ENCODE measurements around the gene ZNF786.
"Not testable (repeated sequence)": the region's sequence is repeated elsewhere in the genome, so short reads cannot be mapped to it uniquely, and the experiment has no call there.

The ZNF786 gene

DNA sequence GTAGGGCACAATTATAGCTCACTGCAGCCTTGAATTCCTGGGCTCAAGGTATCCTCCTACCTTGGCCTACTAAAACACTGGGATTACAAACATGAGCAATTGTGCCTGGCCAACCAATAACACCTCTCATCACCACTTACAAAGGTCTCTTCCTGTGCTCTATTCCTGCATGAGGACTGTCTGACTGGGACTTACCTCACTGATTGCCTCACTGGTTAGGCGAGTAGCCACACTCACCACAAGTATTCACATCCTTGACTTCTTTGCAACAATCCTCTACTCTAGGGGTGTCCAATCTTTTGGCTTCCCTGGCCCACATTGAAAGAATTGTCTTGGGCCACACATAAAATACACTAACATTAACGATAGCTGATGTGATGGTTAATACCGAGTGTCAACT, 39.6 kb downstream of the ZNF786 start:
- Histone ChIP-seq H3K27me3 (ENCODE audit: control insufficient read depth, insufficient read depth, low read length) (no peaks in the 10 kb centered on the region), H3K4me1 (ENCODE audit: control insufficient read depth, low read depth, low read length) (no peaks in the 10 kb centered on the region), H3K9me3 (ENCODE audit: control insufficient read depth, low read depth, low read length) (no peaks in the 10 kb centered on the region), H3K27ac (ENCODE audit: low read length) (no peak overlapping the region), H3K4me3 (ENCODE audit: low read length) (no peak overlapping the region), H3K9ac (ENCODE audit: low read length) (no peak overlapping the region), H3K36me3 (ENCODE audit: control insufficient read depth, low read depth, low read length) (no peaks in the 10 kb centered on the region)

DNA sequence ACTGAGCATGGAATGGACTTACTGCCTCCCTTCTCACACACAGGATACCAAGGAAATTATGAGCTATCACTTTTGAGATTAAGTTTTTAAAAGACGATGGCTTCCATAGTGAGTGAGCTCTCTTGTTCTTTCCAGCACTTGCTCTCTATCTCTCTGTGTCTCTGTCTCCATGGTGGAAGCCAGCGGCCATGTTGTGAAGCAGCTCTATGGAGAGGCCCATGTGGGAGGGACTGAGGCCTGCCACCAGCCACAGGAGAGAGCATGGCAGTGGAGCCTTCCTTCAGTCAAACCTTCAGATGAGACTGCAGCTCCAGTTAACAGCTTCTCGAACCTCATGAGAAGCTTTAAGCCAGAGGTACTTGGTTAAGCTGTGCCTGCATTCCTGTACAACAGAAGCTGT, 41.7 kb downstream of the ZNF786 start:
- Histone ChIP-seq H3K9ac (ENCODE audit: low read length) (no peak overlapping the region), H3K4me1 (ENCODE audit: control insufficient read depth, low read depth, low read length) (no peaks in the 10 kb centered on the region), H3K27ac (ENCODE audit: low read length) (no peak overlapping the region), H3K27me3 (ENCODE audit: control insufficient read depth, insufficient read depth, low read length) (no peaks in the 10 kb centered on the region), H3K4me3 (ENCODE audit: low read length) (no peak overlapping the region), H3K36me3 (ENCODE audit: control insufficient read depth, low read depth, low read length) (no peaks in the 10 kb centered on the region), H3K9me3 (ENCODE audit: control insufficient read depth, low read depth, low read length) (no peaks in the 10 kb centered on the region)

DNA sequence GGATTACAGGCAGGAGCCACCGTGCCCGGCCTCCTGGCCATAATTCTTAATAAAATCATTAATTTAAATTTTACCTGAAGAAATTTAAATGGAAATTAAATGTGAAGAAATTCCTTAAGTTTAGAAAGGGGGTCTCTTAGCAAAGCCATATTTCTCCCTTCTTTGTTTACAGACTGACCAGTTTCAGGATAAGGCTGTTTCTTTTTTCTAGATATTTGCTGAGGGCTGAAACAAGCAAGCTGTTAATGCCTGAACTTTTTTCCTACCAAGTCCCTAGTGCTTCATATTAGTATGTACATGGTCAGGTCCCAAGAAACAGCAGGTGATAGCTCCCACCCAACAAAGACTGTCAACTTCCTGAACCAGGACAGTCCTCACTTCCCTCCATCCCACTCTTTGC, 44.1 kb downstream of the ZNF786 start:
- H3K27ac ChIP-seq (ENCODE audit: low read length): no peak overlapping the region
- H3K9me3 ChIP-seq (ENCODE audit: control insufficient read depth, low read depth, low read length): no peaks in the 10 kb centered on the region
- no peak overlapping the region for H3K9ac ChIP-seq (ENCODE audit: low read length)
- H3K27me3 ChIP-seq (ENCODE audit: control insufficient read depth, insufficient read depth, low read length): no peaks in the 10 kb centered on the region
- no peaks in the 10 kb centered on the region for H3K4me1 ChIP-seq (ENCODE audit: control insufficient read depth, low read depth, low read length)
- H3K36me3 ChIP-seq (ENCODE audit: control insufficient read depth, low read depth, low read length): no peaks in the 10 kb centered on the region
- H3K4me3 ChIP-seq (ENCODE audit: low read length): no peak overlapping the region

DNA sequence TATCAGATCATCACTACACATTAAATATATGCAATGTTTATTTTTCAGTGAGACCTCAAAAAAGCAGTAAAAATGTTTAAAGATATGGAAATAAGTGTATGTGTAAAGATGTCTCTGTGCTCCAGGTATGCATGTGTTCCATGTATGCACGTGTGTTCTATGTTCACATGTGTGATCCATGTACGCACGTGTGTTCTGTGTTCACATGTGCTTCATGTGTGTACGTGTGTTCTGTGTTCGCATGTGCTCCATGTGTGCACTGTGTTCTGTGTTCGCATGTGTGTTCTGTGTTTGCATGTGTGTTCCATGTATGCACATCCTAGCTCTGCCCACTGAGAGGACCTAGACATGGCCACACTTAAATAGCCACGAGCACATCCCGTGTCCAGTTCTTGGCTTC, 46.6 kb downstream of the ZNF786 start:
- no peaks in the 10 kb centered on the region for H3K4me1 ChIP-seq (ENCODE audit: control insufficient read depth, low read depth, low read length)
- no peak overlapping the region for H3K27ac ChIP-seq (ENCODE audit: low read length)
- H3K27me3 ChIP-seq (ENCODE audit: control insufficient read depth, insufficient read depth, low read length): no peaks in the 10 kb centered on the region
- no peak overlapping the region for H3K9ac ChIP-seq (ENCODE audit: low read length)
- no peak overlapping the region for H3K4me3 ChIP-seq (ENCODE audit: low read length)
- H3K9me3 ChIP-seq (ENCODE audit: control insufficient read depth, low read depth, low read length): no peaks in the 10 kb centered on the region
- no peaks in the 10 kb centered on the region for H3K36me3 ChIP-seq (ENCODE audit: control insufficient read depth, low read depth, low read length)

DNA sequence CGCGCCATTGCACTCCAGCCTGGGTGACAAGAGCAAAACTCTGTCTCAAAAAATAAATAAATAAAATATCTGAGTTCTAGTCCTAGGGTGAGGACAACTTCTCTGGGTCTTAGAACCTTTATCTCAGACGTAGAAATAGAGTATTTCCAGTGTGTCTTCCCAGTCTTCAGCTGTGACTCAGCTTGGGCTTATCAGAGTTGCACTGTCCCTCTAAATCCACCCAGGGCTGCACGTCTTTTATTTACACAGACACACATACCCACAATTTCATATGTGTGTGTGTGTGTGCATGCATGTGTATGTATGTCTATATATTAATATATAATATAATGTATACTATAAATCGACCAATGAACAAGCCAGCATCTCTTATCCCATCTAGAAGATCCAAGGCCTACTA, 49.2 kb downstream of the ZNF786 start:
- Histone ChIP-seq H3K9ac (ENCODE audit: low read length) (no peak overlapping the region), H3K27ac (ENCODE audit: low read length) (no peak overlapping the region), H3K36me3 (ENCODE audit: control insufficient read depth, low read depth, low read length) (no peaks in the 10 kb centered on the region), H3K9me3 (ENCODE audit: control insufficient read depth, low read depth, low read length) (no peaks in the 10 kb centered on the region), H3K4me3 (ENCODE audit: low read length) (no peak overlapping the region), H3K4me1 (ENCODE audit: control insufficient read depth, low read depth, low read length) (no peaks in the 10 kb centered on the region), H3K27me3 (ENCODE audit: control insufficient read depth, insufficient read depth, low read length) (no peaks in the 10 kb centered on the region)

DNA sequence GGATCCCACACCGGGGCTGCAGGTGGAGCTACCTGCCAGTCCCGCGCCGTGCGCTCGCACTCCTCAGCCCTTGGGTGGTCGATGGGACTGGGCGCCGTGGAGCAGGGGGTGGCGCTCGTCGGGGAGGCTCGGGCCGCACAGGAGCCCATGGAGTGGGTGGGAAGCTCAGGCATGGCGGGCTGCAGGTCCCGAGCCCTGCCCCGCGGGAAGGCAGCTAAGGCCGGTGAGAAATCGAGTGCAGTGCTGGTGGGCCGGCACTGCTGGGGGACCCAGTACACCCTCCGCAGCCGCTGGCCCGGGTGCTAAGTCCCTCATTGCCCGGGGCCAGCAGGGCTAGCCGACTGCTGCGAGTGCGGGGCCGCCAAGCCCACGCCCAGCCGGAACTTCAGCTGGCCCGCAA, 51.9 kb downstream of the ZNF786 start:
- H3K4me3 ChIP-seq (ENCODE audit: low read length); H3K36me3 ChIP-seq (ENCODE audit: control insufficient read depth, low read depth, low read length); H3K9ac ChIP-seq (ENCODE audit: low read length); H3K27ac ChIP-seq (ENCODE audit: low read length); H3K9me3 ChIP-seq (ENCODE audit: control insufficient read depth, low read depth, low read length); H3K4me1 ChIP-seq (ENCODE audit: control insufficient read depth, low read depth, low read length); H3K27me3 ChIP-seq (ENCODE audit: control insufficient read depth, insufficient read depth, low read length): not testable (repeated sequence)

DNA sequence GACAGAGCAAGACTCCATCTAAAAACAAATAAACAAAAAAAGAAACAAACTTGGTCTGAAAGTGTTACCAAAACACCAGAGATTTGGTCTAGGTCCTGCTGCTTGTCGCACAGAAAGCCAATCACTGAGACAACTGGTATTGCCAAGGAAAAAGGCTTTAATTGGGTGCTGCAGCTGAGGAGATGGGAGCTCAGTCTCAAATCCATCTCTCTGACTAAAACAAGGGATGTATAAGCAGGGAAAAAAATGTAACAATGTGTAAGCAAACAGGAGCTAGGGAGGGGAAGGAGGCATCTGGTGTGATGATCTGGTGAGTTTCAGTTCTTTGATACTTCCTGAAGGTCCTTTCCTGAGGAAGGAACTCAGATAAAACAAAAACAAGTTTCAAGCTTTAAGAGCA, 53.8 kb downstream of the ZNF786 start:
- Histone ChIP-seq H3K36me3 (ENCODE audit: control insufficient read depth, low read depth, low read length) (no peaks in the 10 kb centered on the region), H3K9me3 (ENCODE audit: control insufficient read depth, low read depth, low read length) (no peaks in the 10 kb centered on the region), H3K27ac (ENCODE audit: low read length) (no peak overlapping the region), H3K4me3 (ENCODE audit: low read length) (no peak overlapping the region), H3K27me3 (ENCODE audit: control insufficient read depth, insufficient read depth, low read length) (no peaks in the 10 kb centered on the region), H3K9ac (ENCODE audit: low read length) (no peak overlapping the region), H3K4me1 (ENCODE audit: control insufficient read depth, low read depth, low read length) (no peaks in the 10 kb centered on the region)

DNA sequence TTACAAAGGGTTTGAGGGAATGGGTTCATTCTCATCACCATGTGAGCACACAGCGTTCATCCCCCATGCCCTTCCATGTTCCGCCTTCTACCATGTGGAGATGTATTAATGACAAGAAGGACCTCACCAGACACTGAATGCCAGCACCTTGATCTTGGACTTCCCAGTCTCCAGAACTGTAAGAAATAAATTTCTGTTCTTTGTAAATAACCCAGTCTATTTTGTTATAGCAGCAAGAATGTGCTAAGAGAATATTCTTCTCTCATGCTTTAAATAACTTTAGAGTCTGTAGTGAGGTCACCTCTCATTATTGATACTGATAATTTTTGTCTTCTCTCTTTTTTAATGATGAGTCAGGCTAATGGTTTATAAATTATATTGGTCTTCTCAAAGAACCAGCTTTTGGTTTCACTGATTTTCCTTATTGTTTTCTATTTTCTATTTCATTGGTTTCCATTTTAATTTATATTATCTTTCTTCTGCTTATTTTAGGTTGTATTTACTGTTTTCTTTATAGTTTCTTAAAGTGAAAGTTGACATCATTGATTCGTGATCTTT, 59.1 kb downstream of the ZNF786 start:
- Histone ChIP-seq H3K27me3 (ENCODE audit: control insufficient read depth, insufficient read depth, low read length) (peaks cover 7% of the 10 kb centered on the region), H3K4me3 (ENCODE audit: low read length) (no peak overlapping the region), H3K36me3 (ENCODE audit: control insufficient read depth, low read depth, low read length) (no peaks in the 10 kb centered on the region), H3K9me3 (ENCODE audit: control insufficient read depth, low read depth, low read length) (no peaks in the 10 kb centered on the region), H3K9ac (ENCODE audit: low read length) (no peak overlapping the region), H3K4me1 (ENCODE audit: control insufficient read depth, low read depth, low read length) (peaks cover 9% of the 10 kb centered on the region), H3K27ac (ENCODE audit: low read length) (no peak overlapping the region)

DNA sequence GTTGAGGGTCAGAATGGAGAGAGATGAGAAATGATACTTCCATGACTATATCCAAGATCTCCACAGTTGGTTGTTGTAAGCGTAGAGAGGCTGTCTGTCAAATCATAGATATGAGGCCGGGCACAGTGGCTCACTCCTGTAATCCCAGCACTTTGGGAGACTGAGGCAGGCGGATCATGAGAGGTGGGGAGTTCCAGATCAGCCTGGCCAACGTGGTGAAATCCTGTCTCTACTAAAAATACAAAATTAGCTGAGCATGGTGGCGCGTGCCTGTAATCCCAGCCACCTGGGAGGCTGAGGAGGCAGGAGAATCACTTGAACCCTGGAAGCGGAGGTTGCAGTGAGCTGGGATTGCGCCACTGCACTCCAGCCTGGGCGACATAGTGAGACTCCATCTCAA, 60.1 kb downstream of the ZNF786 start:
- not testable (repeated sequence) for H3K36me3 ChIP-seq (ENCODE audit: control insufficient read depth, low read depth, low read length); H3K4me3 ChIP-seq (ENCODE audit: low read length); H3K27me3 ChIP-seq (ENCODE audit: control insufficient read depth, insufficient read depth, low read length); H3K9me3 ChIP-seq (ENCODE audit: control insufficient read depth, low read depth, low read length); H3K9ac ChIP-seq (ENCODE audit: low read length); H3K27ac ChIP-seq (ENCODE audit: low read length)
- H3K4me1 ChIP-seq (ENCODE audit: control insufficient read depth, low read depth, low read length): peaks cover 13% of the 10 kb centered on the region

DNA sequence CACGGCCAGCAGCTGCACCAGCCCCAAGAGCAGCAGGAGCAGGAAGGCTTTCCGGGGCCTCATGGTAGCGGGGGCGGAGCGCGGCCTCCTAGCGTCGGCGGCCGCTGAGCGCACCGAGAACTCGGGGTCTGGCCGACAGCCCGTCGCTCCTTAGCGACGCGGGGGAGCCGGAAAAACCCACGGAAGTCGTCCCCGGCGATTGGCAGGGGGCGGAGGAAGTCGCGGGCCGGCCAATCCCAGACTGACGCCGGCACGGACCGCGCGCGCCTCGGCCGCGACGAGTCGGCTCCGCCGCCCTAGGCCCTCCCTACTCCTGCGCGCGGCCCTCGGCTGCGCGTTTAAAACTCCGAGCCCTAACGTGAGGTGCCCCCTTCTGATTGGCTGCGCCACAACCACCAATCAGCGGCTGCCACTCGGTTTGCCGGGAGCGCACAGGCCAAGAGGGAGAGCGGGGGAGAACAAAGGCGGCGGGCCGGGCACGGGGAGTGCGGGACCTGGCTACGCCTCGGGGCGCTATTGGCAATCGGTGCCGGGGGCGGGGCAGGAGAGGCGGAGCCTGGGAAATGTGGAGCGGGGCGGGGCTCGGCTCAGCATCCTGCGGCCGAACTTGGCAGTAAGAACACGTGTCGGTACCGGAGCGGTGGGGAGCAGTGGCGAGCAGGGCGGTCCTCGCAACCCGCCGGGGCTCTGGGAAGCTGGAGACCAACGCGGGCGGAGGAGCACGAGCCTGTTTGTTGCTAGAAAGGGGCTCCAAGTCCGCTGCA, 62.0 kb downstream of the ZNF786 start, which contains the start of gene PDIA4:
Gene PDIA4 (minus strand): TSS at position 160 of the 764 bp plus-strand sequence. CDS start 97 bp downstream, at position 63.
- Histone ChIP-seq H3K27ac (ENCODE audit: low read length) (no peak within 1 kb of the TSS), H3K9me3 (ENCODE audit: control insufficient read depth, low read depth, low read length) (no peaks in the 10 kb centered on the region), H3K9ac (ENCODE audit: low read length) (peak within 1 kb of the TSS; percentile 84), H3K4me3 (ENCODE audit: low read length) (peak within 1 kb of the TSS; percentile 91), H3K36me3 (ENCODE audit: control insufficient read depth, low read depth, low read length) (peaks cover 12% of the 10 kb centered on the region), H3K4me1 (ENCODE audit: control insufficient read depth, low read depth, low read length) (peaks cover 20% of the 10 kb centered on the region), H3K27me3 (ENCODE audit: control insufficient read depth, insufficient read depth, low read length) (peaks cover 7% of the 10 kb centered on the region)

DNA sequence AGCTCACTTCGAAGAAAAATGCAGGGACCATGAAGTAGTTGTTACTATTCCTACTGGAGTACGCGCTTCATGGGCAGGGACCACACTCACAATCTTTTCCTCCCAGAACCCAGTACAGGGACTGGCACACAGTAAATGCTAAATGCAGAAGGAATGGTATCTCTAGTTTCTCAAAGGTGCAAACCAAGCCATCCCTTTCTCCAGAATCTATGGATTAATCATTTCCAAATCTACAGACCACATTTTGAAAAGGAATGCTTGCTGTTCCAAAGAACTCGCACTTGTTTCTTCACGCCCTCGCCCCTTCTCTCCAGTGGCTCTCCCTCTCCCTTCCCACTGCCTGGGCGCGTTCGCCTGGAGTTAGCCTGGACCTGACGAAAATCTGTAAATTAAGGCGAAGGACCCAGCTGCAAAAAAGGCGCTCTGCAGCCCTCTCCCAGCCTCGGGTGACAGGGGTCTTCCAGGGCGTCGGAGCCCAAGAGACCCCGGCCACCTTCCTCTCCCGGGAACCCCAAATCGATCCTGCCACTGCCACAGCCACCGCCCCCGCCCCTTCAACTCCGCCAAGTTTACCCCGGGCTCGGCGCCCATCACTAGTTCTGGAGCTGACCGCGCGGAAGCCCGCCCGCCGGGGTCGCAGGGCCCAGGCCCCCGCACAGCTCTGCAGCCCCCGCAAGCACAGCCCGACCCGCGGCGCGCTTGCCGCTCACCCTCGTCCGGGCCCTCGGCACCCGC, 62.7 kb downstream of the ZNF786 start:
- peak overlapping the region; percentile 84 for H3K9ac ChIP-seq (ENCODE audit: low read length)
- H3K4me1 ChIP-seq (ENCODE audit: control insufficient read depth, low read depth, low read length): peaks cover 21% of the 10 kb centered on the region
- H3K27me3 ChIP-seq (ENCODE audit: control insufficient read depth, insufficient read depth, low read length): peaks cover 7% of the 10 kb centered on the region
- H3K36me3 ChIP-seq (ENCODE audit: control insufficient read depth, low read depth, low read length): peaks cover 12% of the 10 kb centered on the region
- peak overlapping the region; percentile 91 for H3K4me3 ChIP-seq (ENCODE audit: low read length)
- no peak overlapping the region for H3K27ac ChIP-seq (ENCODE audit: low read length)
- no peaks in the 10 kb centered on the region for H3K9me3 ChIP-seq (ENCODE audit: control insufficient read depth, low read depth, low read length)

Data from iPS-18a (cell line).